Measurements from ENCODE around the gene SPOCK3. TPM values are rescaled to one million over a fixed set of nuclear protein-coding genes. Genes with fewer than 3 reads are reported as not detected.
"Not testable (repeated sequence)": the region's sequence is repeated elsewhere in the genome, so short reads cannot be mapped to it uniquely, and the experiment has no call there.

Gene SPOCK3
- total and polyA plus RNA-seq, 2 donors from 2014 or later, result 0.25 to 0.84 TPM

- no peaks in the 10 kb centered on the region for H3K36me3 ChIP-seq (ENCODE audit: control insufficient read depth in 2 of 3, insufficient read depth in 3 of 3, low read length in 3 of 3)
- FAIRE-seq (no peak), DNase-seq (no peak)
- H3K27me3 ChIP-seq (ENCODE audit: control insufficient read depth, insufficient read depth, low read length), result no peaks in the 10 kb centered on the region
- H3K27ac ChIP-seq (ENCODE audit: low read depth in 2 of 2, low read length in 2 of 2), result no peak overlapping the region
- H3K4me1 ChIP-seq (ENCODE audit: control insufficient read depth in 2 of 3, insufficient read depth in 2 of 3, low read depth in 1 of 3, low read length in 3 of 3), result no peaks in the 10 kb centered on the region
- intact Hi-C loops (cut with DNase I), result no loop called here
- no peaks in the 10 kb centered on the region for H3K9me3 ChIP-seq (ENCODE audit: control insufficient read depth in 2 of 3, insufficient read depth in 1 of 3, low read length in 3 of 3)
- H3K4me3 ChIP-seq (ENCODE audit: low read length in 3 of 3), result no peak overlapping the region
- no peak overlapping the region for H3K9ac ChIP-seq (ENCODE audit: low read length in 3 of 3)
- no peak for TF ChIP-seq CTCF (IDR thresholded peaks at IDR 0.05; ENCODE audit: borderline replicate concordance, extremely low read depth, insufficient read depth)
Measured at GRCh38 chr4:166875821-166876220, 358.5 kb downstream of the SPOCK3 start.

- FAIRE-seq (no peak), DNase-seq (no peak)
- Histone ChIP-seq H3K27ac (ENCODE audit: low read depth in 2 of 2, low read length in 2 of 2) (no peak overlapping the region), H3K4me1 (ENCODE audit: control insufficient read depth in 2 of 3, insufficient read depth in 2 of 3, low read depth in 1 of 3, low read length in 3 of 3) (no peaks in the 10 kb centered on the region), H3K4me3 (ENCODE audit: low read length in 3 of 3) (no peak overlapping the region), H3K27me3 (ENCODE audit: control insufficient read depth, insufficient read depth, low read length) (no peaks in the 10 kb centered on the region), H3K36me3 (ENCODE audit: control insufficient read depth in 2 of 3, insufficient read depth in 3 of 3, low read length in 3 of 3) (no peaks in the 10 kb centered on the region), H3K9ac (ENCODE audit: low read length in 3 of 3) (no peak overlapping the region), H3K9me3 (ENCODE audit: control insufficient read depth in 2 of 3, insufficient read depth in 1 of 3, low read length in 3 of 3) (no peaks in the 10 kb centered on the region)
- intact Hi-C loops (cut with DNase I), result no loop called here
- TF ChIP-seq CTCF (IDR thresholded peaks at IDR 0.05; ENCODE audit: borderline replicate concordance, extremely low read depth, insufficient read depth), result no peak
Measured at GRCh38 chr4:166862032-166862431, 372.3 kb downstream of the SPOCK3 start.

GRCh38 chr4:166850398-166850797 is 383.9 kb downstream of the SPOCK3 start:
- FAIRE-seq; H3K4me3 ChIP-seq (ENCODE audit: low read length in 3 of 3); H3K9me3 ChIP-seq (ENCODE audit: control insufficient read depth in 2 of 3, insufficient read depth in 1 of 3, low read length in 3 of 3); H3K27ac ChIP-seq (ENCODE audit: low read depth in 2 of 2, low read length in 2 of 2); H3K36me3 ChIP-seq (ENCODE audit: control insufficient read depth in 2 of 3, insufficient read depth in 3 of 3, low read length in 3 of 3); H3K27me3 ChIP-seq (ENCODE audit: control insufficient read depth, insufficient read depth, low read length); intact Hi-C loops (cut with DNase I); H3K9ac ChIP-seq (ENCODE audit: low read length in 3 of 3); H3K4me1 ChIP-seq (ENCODE audit: control insufficient read depth in 2 of 3, insufficient read depth in 2 of 3, low read depth in 1 of 3, low read length in 3 of 3): not testable (repeated sequence)
- DNase-seq, result peak in 1 of 5 donors; percentile 55

- Histone ChIP-seq H3K9ac (ENCODE audit: low read length in 3 of 3) (no peak overlapping the region), H3K27me3 (ENCODE audit: control insufficient read depth, insufficient read depth, low read length) (no peaks in the 10 kb centered on the region), H3K9me3 (ENCODE audit: control insufficient read depth in 2 of 3, insufficient read depth in 1 of 3, low read length in 3 of 3) (peaks cover 0 to 5% (median 0%) of the 10 kb centered on the region in 3 donors), H3K27ac (ENCODE audit: low read depth in 2 of 2, low read length in 2 of 2) (no peak overlapping the region), H3K36me3 (ENCODE audit: control insufficient read depth in 2 of 3, insufficient read depth in 3 of 3, low read length in 3 of 3) (no peaks in the 10 kb centered on the region), H3K4me3 (ENCODE audit: low read length in 3 of 3) (no peak overlapping the region), H3K4me1 (ENCODE audit: control insufficient read depth in 2 of 3, insufficient read depth in 2 of 3, low read depth in 1 of 3, low read length in 3 of 3) (no peaks in the 10 kb centered on the region)
- DNase-seq (no peak), FAIRE-seq (no peak)
- TF ChIP-seq CTCF (IDR thresholded peaks at IDR 0.05; ENCODE audit: borderline replicate concordance, extremely low read depth, insufficient read depth), result no peak
- intact Hi-C loops (cut with DNase I), result no loop called here
Measured at GRCh38 chr4:166846939-166847338, 387.4 kb downstream of the SPOCK3 start.

Data from kidney (tissue), 14 donors.